K562 (cell line): Measurements from ENCODE around the gene CEP68. TPM values are rescaled to one million over a fixed set of nuclear protein-coding genes. Genes with fewer than 3 reads are reported as not detected.

Experiments used
- ATAC-seq: fragments of 200-7000 bp; cut with Tn5 transposase; 3 replicates; pipeline ENCODE4 v1.9.1; 2020; ENCODE audit warnings: moderate library complexity
- BruUV-seq: library from RNA; stranded (reverse); fragments of 400-500 nt; replicated peaks from 2 replicates; lab custom pipeline; 2021; lab: Mats Ljungman, UMichigan
- CTCF ChIA-PET: fragments of 300-600 bp; formaldehyde crosslinking; extraction: SDS; loops from one replicate; lab custom pipeline; 2021; ENCODE audit warnings: low intra/inter-chr PET ratio; lab: Yijun Ruan, JAX
- POLR2A ChIA-PET: fragments of 300-600, 350-650 bp; sonication (Branson Sonifier 250); formaldehyde crosslinking; extraction: SDS; loops from one replicate; lab custom pipeline; 2021; ENCODE audit warnings: antibody characterized with exemption, inconsistent platforms; lab: Yijun Ruan, JAX
- DNase-seq, 4 experiments: peaks; one replicate each; pipeline versions ENCODE4 v3.0.0 to v3.0.0-alpha.2; 2011 to 2018; ENCODE audit warnings: low spot score in 3 of 4, mixed read lengths in 3 of 4; ENCODE audit errors: extremely low read depth in 1 of 4
- FAIRE-seq: peaks from 2 replicates; lab custom pipeline; 2011; peaks lifted over from hg19 to GRCh38; lab: Jason Lieb, UNC
- H2AFZ ChIP-seq: 2 replicates; pipeline ENCODE4 v1.6.0; 2011; ENCODE audit warnings: low read depth, low read length, control low read depth, inconsistent platforms
- H3K27ac ChIP-seq: fragments of 200-600 bp; 3 replicates; pipeline ENCODE4 v1.8.0; 2011; ENCODE audit warnings: low read depth, mild to moderate bottlenecking, control low read depth, inconsistent platforms, low read length, moderate library complexity, mixed read lengths; ENCODE audit errors: extremely low read depth
- H3K27me3 ChIP-seq, 2 experiments: fragments of 300-600 bp in 1 of 2; 2 replicates in 1 of 2; 3 replicates in 1 of 2; pipeline versions ENCODE4 v1.6.0 to v1.8.0; 2011; ENCODE audit warnings: inconsistent platforms in 2 of 2, low read length in 2 of 2, mild to moderate bottlenecking in 1 of 2, mixed read lengths in 1 of 2, moderate library complexity in 1 of 2; ENCODE audit not compliant: control insufficient read depth in 2 of 2, insufficient read depth in 2 of 2
- H3K36me3 ChIP-seq: fragments of 300-600 bp; 3 replicates; pipeline ENCODE4 v1.8.0; 2011; ENCODE audit warnings: mild to moderate bottlenecking, low read length, inconsistent platforms; ENCODE audit not compliant: control insufficient read depth, insufficient read depth
- H3K4me1 ChIP-seq, 2 experiments: fragments of 200-600 bp in 1 of 2; replicated peaks in 1 of 2; 2 replicates in 1 of 2; 3 replicates in 1 of 2; pipeline versions ENCODE4 v1.5.1 to v1.8.0; 2011; ENCODE audit warnings: inconsistent platforms in 2 of 2, low read length in 2 of 2, mild to moderate bottlenecking in 1 of 2, mixed read lengths in 1 of 2, moderate library complexity in 1 of 2; ENCODE audit not compliant: control insufficient read depth in 2 of 2, insufficient read depth in 2 of 2
- H3K4me2 ChIP-seq: 2 replicates; pipeline ENCODE4 v1.6.1; 2011; ENCODE audit warnings: low read length, control low read depth, inconsistent platforms, mixed read lengths; ENCODE audit not compliant: insufficient read depth
- H3K4me3 ChIP-seq: fragments of 200-600 bp; sonication (generic), shearing (Covaris generic); 2 replicates; pipeline ENCODE4 v1.5.1; 2016; ENCODE audit warnings: control low read depth, inconsistent platforms
- H3K79me2 ChIP-seq: fragments of 200-600 bp; 3 replicates; pipeline ENCODE4 v1.8.0; 2011; ENCODE audit warnings: low read length, inconsistent platforms; ENCODE audit not compliant: control insufficient read depth, insufficient read depth
- H3K9ac ChIP-seq, 2 experiments: 2 replicates each; pipeline versions ENCODE4 v1.6.0 to v1.6.1; 2011; ENCODE audit warnings: low read depth in 2 of 2, low read length in 2 of 2, control low read depth in 1 of 2, inconsistent platforms in 1 of 2, mild to moderate bottlenecking in 1 of 2, mixed read lengths in 1 of 2; ENCODE audit not compliant: insufficient read depth in 1 of 2
- H3K9me1 ChIP-seq: one replicate; pipeline ENCODE4 v1.6.0; 2011; ENCODE audit warnings: inconsistent platforms, mild to moderate bottlenecking, low read length, moderate library complexity; ENCODE audit not compliant: control insufficient read depth, insufficient read depth
- H3K9me3 ChIP-seq: replicated peaks from 2 replicates; pipeline ENCODE4 v1.5.1; 2011; ENCODE audit warnings: low read depth, low read length, inconsistent platforms; ENCODE audit not compliant: control insufficient read depth, insufficient read depth
- H4K20me1 ChIP-seq: replicated peaks from 2 replicates; pipeline ENCODE4 v1.6.1; 2011; ENCODE audit warnings: low read length, inconsistent platforms, mixed read lengths; ENCODE audit not compliant: control insufficient read depth, insufficient read depth
- ARID2 ChIP-seq: fragments of 450-650 bp; IDR thresholded peaks from 2 replicates; pipeline ENCODE4 v1.6.1; 2017; ENCODE audit warnings: antibody characterized with exemption, mild to moderate bottlenecking
- ARNT ChIP-seq, 2 experiments: fragments of 450-650 bp; IDR thresholded peaks; 2 replicates each; pipeline ENCODE4 v1.6.1; 2016; ENCODE audit warnings: mild to moderate bottlenecking in 1 of 2
- CREM ChIP-seq: IDR thresholded peaks from 2 replicates; pipeline ENCODE4 v1.6.1; 2014; ENCODE audit warnings: antibody characterized with exemption, low read depth
- EGR1 ChIP-seq: fragments of 450-650 bp; conservative IDR thresholded peaks from 2 replicates; pipeline ENCODE4 v1.6.1; 2017; ENCODE audit warnings: mild to moderate bottlenecking
- HDAC2 ChIP-seq: fragments of 450-650 bp; IDR thresholded peaks from 2 replicates; pipeline ENCODE4 v1.6.1; 2016; ENCODE audit warnings: mild to moderate bottlenecking
- JUNB ChIP-seq: fragments of 450-650 bp; formaldehyde crosslinking; conservative IDR thresholded peaks from 2 replicates; pipeline ENCODE4 v1.4.0; 2020; ENCODE audit warnings: mild to moderate bottlenecking
- KAT7 ChIP-seq: sonication (generic); formaldehyde crosslinking; IDR thresholded peaks from 2 replicates; pipeline ENCODE4 v1.8.0; 2022; ENCODE audit warnings: missing genetic modification reagents, mild to moderate bottlenecking, borderline replicate concordance
- KLF10 ChIP-seq: fragments of 250-450 bp; sonication (Bioruptor Pico); IDR thresholded peaks from 2 replicates; pipeline ENCODE4 v1.6.1; 2021; ENCODE audit warnings: matching md5 sums
- MAFK ChIP-seq: IDR thresholded peaks from 2 replicates; pipeline ENCODE4 v1.6.1; 2011; ENCODE audit warnings: low read length, improper control_type of control experiment
- NR1H2 ChIP-seq: sonication (generic); formaldehyde crosslinking; IDR thresholded peaks from 2 replicates; pipeline ENCODE4 v1.4.0; 2020; ENCODE audit warnings: mild to moderate bottlenecking, missing genetic modification reagents
- RUNX1 ChIP-seq: sonication (generic); IDR thresholded peaks from 2 replicates; pipeline ENCODE4 v1.6.1; 2016; ENCODE audit warnings: antibody characterized with exemption, low read depth
- SIN3A ChIP-seq, 2 experiments: fragments of 150-350 bp in 1 of 2; IDR thresholded peaks; 2 replicates each; pipeline ENCODE4 v1.6.1; 2011 to 2016; ENCODE audit warnings: borderline replicate concordance in 2 of 2, low read depth in 2 of 2, low read length in 2 of 2, mild to moderate bottlenecking in 2 of 2, moderate library complexity in 2 of 2; ENCODE audit not compliant: control insufficient read depth in 1 of 2
- TOE1 ChIP-seq, 2 experiments: fragments of 450-650 bp in 1 of 2; sonication (generic) in 1 of 2; formaldehyde crosslinking in 1 of 2; IDR thresholded peaks; 2 replicates each; pipeline versions ENCODE4 v1.7.1 to v1.8.0; 2016 to 2022; ENCODE audit warnings: borderline replicate concordance in 2 of 2, mild to moderate bottlenecking in 2 of 2, antibody characterized with exemption in 1 of 2, inconsistent platforms in 1 of 2, low read depth in 1 of 2, missing genetic modification reagents in 1 of 2, moderate library complexity in 1 of 2
- UBTF ChIP-seq, 2 experiments: IDR thresholded peaks; 2 replicates each; pipeline ENCODE4 v1.6.1; 2012; ENCODE audit warnings: improper control_type of control experiment in 2 of 2, low read depth in 2 of 2, low read length in 2 of 2, borderline replicate concordance in 1 of 2
- ZBTB7A ChIP-seq: IDR thresholded peaks from 2 replicates; pipeline ENCODE4 v1.6.1; 2011; ENCODE audit warnings: low read depth, mild to moderate bottlenecking, low read length, moderate library complexity, borderline replicate concordance; ENCODE audit not compliant: control insufficient read depth
- WGBS: fragments of 100-300 bp; shearing (Covaris generic); methylation state at CpG from one replicate; pipeline ENCODE4 v1.1.6; 2016; ENCODE audit warnings: low coverage, mixed read lengths; ENCODE audit not compliant: insufficient coverage; ENCODE audit errors: missing lambda C conversion rate; 5-methylcytosine and 5-hydroxymethylcytosine counted together
- in situ Hi-C: fragments of 300-500 bp; cut with MboI; formaldehyde crosslinking; loops from 4 replicates; pipeline ENCODE4 v1.15.0; 2018; ENCODE audit warnings: inconsistent platforms, mixed read lengths
- intact Hi-C: fragments of 100-400 bp; cut with micrococcal nuclease; formaldehyde crosslinking; loops from 2 replicates; pipeline ENCODE4 v1.14.2; 2022
- polyA plus RNA-seq, 8 experiments: library from polyadenylated mRNA; depleted of rRNA in 4 of 8; stranded (reverse) in 5 of 8; unstranded in 3 of 8; fragments of >200 nt; fragmentation: Nextera tagmentation in 2 of 8; fragmentation: Illumina TruSeq in 1 of 8; extraction: Ambion mirVana in 2 of 8; extraction: Trizol in 1 of 8; gene quantifications; 2 replicates each; pipeline versions ENCODE4 v1.2.1 to v1.2.3, GENCODE V29; 2011 to 2014; ENCODE audit warnings: inconsistent platforms in 1 of 8, missing spikeins in 1 of 8
- total RNA-seq, 7 experiments: library from RNA; depleted of rRNA in 6 of 7; stranded (reverse); fragments of >200 nt in 6 of 7; fragmentation: Illumina TruSeq in 2 of 7; extraction: Trizol in 2 of 7; gene quantifications; 2 replicates each; pipeline versions ENCODE4 v1.2.1 to v1.2.3, GENCODE V29; 2011 to 2021; ENCODE audit warnings: low replicate concordance in 1 of 7
- TF ChIP-seq, protein P1 (sequence below): sonication (generic); formaldehyde crosslinking; IDR thresholded peaks from 2 replicates; pipeline ENCODE4 v1.8.0; 2023; ENCODE audit warnings: mild to moderate bottlenecking, missing genetic modification reagents
- TF ChIP-seq, protein P2 (sequence below): sonication (generic); formaldehyde crosslinking; IDR thresholded peaks from 2 replicates; pipeline ENCODE4 v1.8.1; 2022; ENCODE audit warnings: missing genetic modification reagents

CEP68 gene
- total and polyA plus RNA-seq, 9 of the 15 experiments (the other 6 are each of a cell fraction or from before 2014, with no cell fraction given), result 1.4 to 8.5 (median 5.2) TPM

- Histone ChIP-seq H3K9me3 (no peaks in the 10 kb centered on the region), H3K27ac (peak overlapping the region; percentile 99), H3K36me3 (peaks cover 4% of the 10 kb centered on the region; the same call in 2 of the 3 replicates), H4K20me1 (peaks cover 10% of the 10 kb centered on the region), H3K9me1 (no peaks in the 10 kb centered on the region), H3K4me2 (peak overlapping the region; percentile 93), H3K4me3 (peak overlapping the region; percentile 100), H2AFZ (peak overlapping the region; percentile 92), H3K9ac (peak overlapping the region; percentile 96 to 98), H3K4me1 (peaks cover 26 to 30% of the 10 kb centered on the region in 2 experiments), H3K79me2 (peaks cover 56% of the 10 kb centered on the region), H3K27me3 (no peaks in the 10 kb centered on the region)
- WGBS, result 0% methylated on average over 14 of the region's 29 CpGs
- in situ Hi-C loops, result no loop called here
- ATAC-seq (peak; percentile 57), FAIRE-seq (no peak), DNase-seq (peak; percentile 47 to 67 (median 60))
- POLR2A ChIA-PET, result interaction anchor here (0.6 to 2.7 kb wide), 17 partner anchors 10 to 411 kb away, joined by 3 to 30 read pairs (median 6); partner anchors contain the start of genes ACTR2 and CEP68
- intact Hi-C loops, result no loop called here
- CTCF ChIA-PET, result interaction anchor here (0.6 kb wide), 1 partner anchor 281 kb away, joined by 4 read pairs; no protein-coding TSS in a partner anchor
- BruUV-seq, result no TSS peak
- 0 out of 2 replicates have a peak, but pooled peaks have one; percentile 36 for TF ChIP-seq NR1H2 (CRISPR knock-in tag)
- peak; percentile 67; the same call in 1 of the 2 replicates for TF ChIP-seq ZBTB7A
- no peak for TF ChIP-seq ARID2
- TF ChIP-seq, protein P1, sequence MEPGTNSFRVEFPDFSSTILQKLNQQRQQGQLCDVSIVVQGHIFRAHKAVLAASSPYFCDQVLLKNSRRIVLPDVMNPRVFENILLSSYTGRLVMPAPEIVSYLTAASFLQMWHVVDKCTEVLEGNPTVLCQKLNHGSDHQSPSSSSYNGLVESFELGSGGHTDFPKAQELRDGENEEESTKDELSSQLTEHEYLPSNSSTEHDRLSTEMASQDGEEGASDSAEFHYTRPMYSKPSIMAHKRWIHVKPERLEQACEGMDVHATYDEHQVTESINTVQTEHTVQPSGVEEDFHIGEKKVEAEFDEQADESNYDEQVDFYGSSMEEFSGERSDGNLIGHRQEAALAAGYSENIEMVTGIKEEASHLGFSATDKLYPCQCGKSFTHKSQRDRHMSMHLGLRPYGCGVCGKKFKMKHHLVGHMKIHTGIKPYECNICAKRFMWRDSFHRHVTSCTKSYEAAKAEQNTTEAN (CRISPR knock-in tag), result no peak
- TF ChIP-seq TOE1 (IDR thresholded peaks at IDR 0.05; ENCODE audit: borderline replicate concordance), result no peak
- no peak for TF ChIP-seq TOE1 (CRISPR knock-in tag; IDR thresholded peaks at IDR 0.05; ENCODE audit: borderline replicate concordance, low read depth)
- TF ChIP-seq, protein P2, sequence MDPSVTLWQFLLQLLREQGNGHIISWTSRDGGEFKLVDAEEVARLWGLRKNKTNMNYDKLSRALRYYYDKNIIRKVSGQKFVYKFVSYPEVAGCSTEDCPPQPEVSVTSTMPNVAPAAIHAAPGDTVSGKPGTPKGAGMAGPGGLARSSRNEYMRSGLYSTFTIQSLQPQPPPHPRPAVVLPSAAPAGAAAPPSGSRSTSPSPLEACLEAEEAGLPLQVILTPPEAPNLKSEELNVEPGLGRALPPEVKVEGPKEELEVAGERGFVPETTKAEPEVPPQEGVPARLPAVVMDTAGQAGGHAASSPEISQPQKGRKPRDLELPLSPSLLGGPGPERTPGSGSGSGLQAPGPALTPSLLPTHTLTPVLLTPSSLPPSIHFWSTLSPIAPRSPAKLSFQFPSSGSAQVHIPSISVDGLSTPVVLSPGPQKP (CRISPR knock-in tag), result no peak
- no peak for TF ChIP-seq JUNB (CRISPR knock-in tag)
- 0 out of 2 replicates have a peak, but pooled peaks have one; percentile 17 for TF ChIP-seq HDAC2
- no peak for TF ChIP-seq ARNT (IDR thresholded peaks at IDR 0.05)
- 0 out of 2 replicates have a peak, but pooled peaks have one; percentile 4 for TF ChIP-seq KAT7 (CRISPR knock-in tag)
- peak in 1 of 2 experiments; percentile 43; a peak in 1 of 4 replicates for TF ChIP-seq SIN3A (IDR thresholded peaks at IDR 0.05; ENCODE audit: borderline replicate concordance in 2 of 2, control insufficient read depth in 1 of 2, low read depth in 2 of 2, low read length in 2 of 2)
- TF ChIP-seq KLF10 (CRISPR knock-in tag), result no peak
- no peak for TF ChIP-seq MAFK
- TF ChIP-seq RUNX1, result no peak
- 0 out of 4 replicates have a peak, but pooled peaks of 1 of the 2 experiments have one; percentile 31 for TF ChIP-seq UBTF (IDR thresholded peaks at IDR 0.05; ENCODE audit: borderline replicate concordance in 1 of 2, low read depth in 2 of 2, low read length in 2 of 2)
- 0 out of 2 replicates have a peak, but pooled peaks have one; percentile 13 for TF ChIP-seq CREM
- TF ChIP-seq EGR1, result peak; percentile 20; the same call in 1 of the 2 replicates
Measured at GRCh38 chr2:65129286-65129825, 73.1 kb downstream of the CEP68 start.
